Measurements from ENCODE around the gene CRY1.
A peak's percentile ranks its signal among the peaks of the same experiment; 100 is the strongest.
"Not testable (repeated sequence)": the region's sequence is repeated elsewhere in the genome, so short reads cannot be mapped to it uniquely, and the experiment has no call there.

CRY1 gene

DNA sequence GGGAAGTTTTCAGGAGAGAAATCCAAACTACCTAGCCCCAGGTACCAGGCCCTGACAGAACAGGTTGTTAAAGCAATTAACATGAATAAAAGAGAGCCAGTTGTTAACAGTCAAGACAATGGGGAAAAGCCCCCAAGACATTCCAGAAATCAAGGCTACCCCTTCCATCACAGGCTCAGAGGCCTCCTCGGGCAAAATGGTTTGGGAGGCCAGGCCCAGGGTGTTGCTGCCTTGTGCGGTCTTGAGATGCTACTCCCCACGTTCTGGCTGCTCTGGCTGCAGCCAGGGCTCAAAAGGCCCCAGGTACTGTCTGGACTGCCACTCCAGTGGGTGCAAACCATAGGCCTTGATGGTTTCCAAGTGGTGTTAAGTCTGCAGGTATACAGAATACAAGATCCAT is 7.0 kb downstream of the CRY1 start:
- H3K9me3 ChIP-seq: no peaks in the 10 kb centered on the region
- H3K4me1 ChIP-seq: peaks cover under 1% of the 10 kb centered on the region; the same call in 1 of the 2 replicates
- TF ChIP-seq, protein P1, sequence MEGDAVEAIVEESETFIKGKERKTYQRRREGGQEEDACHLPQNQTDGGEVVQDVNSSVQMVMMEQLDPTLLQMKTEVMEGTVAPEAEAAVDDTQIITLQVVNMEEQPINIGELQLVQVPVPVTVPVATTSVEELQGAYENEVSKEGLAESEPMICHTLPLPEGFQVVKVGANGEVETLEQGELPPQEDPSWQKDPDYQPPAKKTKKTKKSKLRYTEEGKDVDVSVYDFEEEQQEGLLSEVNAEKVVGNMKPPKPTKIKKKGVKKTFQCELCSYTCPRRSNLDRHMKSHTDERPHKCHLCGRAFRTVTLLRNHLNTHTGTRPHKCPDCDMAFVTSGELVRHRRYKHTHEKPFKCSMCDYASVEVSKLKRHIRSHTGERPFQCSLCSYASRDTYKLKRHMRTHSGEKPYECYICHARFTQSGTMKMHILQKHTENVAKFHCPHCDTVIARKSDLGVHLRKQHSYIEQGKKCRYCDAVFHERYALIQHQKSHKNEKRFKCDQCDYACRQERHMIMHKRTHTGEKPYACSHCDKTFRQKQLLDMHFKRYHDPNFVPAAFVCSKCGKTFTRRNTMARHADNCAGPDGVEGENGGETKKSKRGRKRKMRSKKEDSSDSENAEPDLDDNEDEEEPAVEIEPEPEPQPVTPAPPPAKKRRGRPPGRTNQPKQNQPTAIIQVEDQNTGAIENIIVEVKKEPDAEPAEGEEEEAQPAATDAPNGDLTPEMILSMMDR (IDR thresholded peaks at IDR 0.05; ENCODE audit: low read depth, low read length): no peak

DNA sequence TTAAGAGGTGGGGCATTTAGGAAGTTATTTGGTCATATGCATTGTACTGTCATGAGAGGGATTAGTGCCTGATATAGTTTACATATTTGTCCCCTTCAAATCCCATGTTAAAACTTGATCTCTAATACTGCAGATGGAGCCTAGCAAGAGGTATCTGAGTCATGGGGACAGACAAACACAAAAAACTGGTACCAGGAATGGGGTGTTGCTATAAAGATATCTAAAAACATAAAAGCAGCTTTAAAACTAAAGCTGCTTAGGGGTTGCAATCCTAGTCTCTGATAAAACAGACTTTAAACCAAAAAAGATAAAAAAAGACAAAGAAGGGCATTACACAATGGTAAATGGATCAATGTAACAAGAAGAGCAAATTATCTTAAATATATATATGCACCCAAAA is 11.6 kb downstream of the CRY1 start:
- H3K9me3 ChIP-seq: no peaks in the 10 kb centered on the region
- H3K27me3 ChIP-seq: no peaks in the 10 kb centered on the region
- TF ChIP-seq, protein P1 (IDR thresholded peaks at IDR 0.05; ENCODE audit: low read depth, low read length): no peak
- no peak overlapping the region for H3K4me3 ChIP-seq (ENCODE audit: low read depth, low read length)
- no peak for DNase-seq
- H3K4me1 ChIP-seq: no peaks in the 10 kb centered on the region
- H3K36me3 ChIP-seq: no peaks in the 10 kb centered on the region

More for the DNA sequence above, 7.0 kb downstream of the CRY1 start:
- Histone ChIP-seq H3K27me3 (no peaks in the 10 kb centered on the region), H3K4me3 (ENCODE audit: low read depth, low read length) (no peak overlapping the region), H3K36me3 (no peaks in the 10 kb centered on the region)
- DNase-seq: no peak

DNA sequence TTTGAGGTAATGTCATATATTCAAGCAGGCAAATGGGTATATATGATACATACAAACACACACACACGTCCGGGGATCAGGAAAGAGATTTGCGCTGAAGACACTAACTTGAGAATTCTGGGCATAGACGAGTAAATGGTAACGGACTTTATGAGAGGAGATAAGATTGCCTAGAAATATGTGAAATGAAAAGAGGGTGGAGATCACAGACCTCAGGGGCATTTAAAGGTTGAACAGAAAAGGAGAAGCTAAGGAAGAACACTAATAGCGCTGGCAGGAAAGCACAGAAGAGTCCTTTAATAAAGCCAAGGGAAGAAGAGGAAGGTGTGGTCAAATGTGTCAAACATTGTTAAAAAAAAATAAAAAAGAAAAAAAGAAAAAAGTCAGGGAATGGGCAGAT is 13.1 kb downstream of the CRY1 start:
- TF ChIP-seq, protein P1 (IDR thresholded peaks at IDR 0.05; ENCODE audit: low read depth, low read length): no peak
- DNase-seq: no peak
- no peaks in the 10 kb centered on the region for H3K27me3 ChIP-seq
- H3K9me3 ChIP-seq: no peaks in the 10 kb centered on the region
- no peak overlapping the region for H3K4me3 ChIP-seq (ENCODE audit: low read depth, low read length)
- no peaks in the 10 kb centered on the region for H3K4me1 ChIP-seq
- H3K36me3 ChIP-seq: no peaks in the 10 kb centered on the region

DNA sequence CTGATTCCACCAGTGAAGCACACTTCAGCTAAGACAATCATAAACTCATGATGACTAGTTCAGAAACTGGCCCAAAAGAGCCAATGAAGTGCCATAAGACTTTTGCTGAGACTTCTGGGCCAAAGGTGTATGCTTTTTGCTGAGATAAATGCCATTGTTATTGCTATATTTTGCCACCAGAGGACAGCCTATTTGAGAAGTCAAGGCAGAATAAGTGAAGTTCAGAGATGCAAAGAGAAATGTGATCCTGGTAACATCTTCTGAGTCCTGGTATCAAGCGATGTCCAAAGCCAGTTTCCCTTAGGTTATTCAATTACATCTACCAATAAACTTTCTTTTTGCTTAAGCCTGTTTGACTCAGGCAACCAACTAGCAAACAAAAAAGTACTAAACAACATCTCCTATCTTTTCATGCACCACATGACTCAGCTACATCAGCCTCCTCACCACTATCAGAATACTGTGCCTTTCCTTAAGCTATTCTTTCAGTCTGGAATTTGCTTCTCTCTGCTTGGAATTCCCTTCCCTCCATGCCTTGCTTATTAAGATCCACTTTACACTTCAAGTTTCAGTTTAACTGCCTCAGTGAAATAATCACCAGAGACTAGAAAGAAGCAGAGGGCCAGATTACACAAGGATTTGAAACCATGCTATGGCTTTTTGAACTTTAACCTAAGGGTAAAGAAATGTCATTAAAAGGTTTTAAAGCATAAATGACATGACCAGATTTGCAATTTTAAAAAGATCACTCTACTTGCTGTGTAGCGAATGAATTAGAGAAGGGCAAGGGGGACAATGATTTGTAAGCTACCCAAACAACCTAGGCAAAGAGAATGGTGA is 14.0 kb downstream of the CRY1 start:
- Histone ChIP-seq H3K4me3 (ENCODE audit: low read depth, low read length) (no peak overlapping the region), H3K36me3 (no peaks in the 10 kb centered on the region), H3K9me3 (no peaks in the 10 kb centered on the region), H3K27me3 (no peaks in the 10 kb centered on the region), H3K4me1 (no peaks in the 10 kb centered on the region)
- TF ChIP-seq, protein P1 (IDR thresholded peaks at IDR 0.05; ENCODE audit: low read depth, low read length): peak; percentile 67
- DNase-seq: no peak

DNA sequence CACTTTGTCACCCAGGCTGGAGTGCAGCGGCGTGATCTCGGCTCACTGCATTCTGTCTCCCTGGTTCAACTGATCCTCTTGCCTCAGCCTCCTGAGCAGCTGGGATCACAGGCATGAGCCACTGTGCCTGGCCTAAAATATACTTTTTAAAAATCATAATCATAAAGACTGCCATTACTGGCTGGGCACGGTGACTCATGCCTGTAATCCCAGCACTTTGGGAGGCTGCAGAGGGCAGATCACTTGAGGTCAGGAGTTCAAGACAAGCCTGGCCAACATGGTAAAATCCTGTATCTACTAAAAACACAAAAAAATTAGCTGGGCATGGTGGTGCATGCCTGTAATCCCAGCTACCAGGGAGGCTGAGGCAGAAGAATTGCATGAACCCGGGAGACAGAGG is 20.1 kb downstream of the CRY1 start:
- not testable (repeated sequence) for H3K4me3 ChIP-seq (ENCODE audit: low read depth, low read length); H3K36me3 ChIP-seq; H3K4me1 ChIP-seq; H3K27me3 ChIP-seq; H3K9me3 ChIP-seq; DNase-seq

DNA sequence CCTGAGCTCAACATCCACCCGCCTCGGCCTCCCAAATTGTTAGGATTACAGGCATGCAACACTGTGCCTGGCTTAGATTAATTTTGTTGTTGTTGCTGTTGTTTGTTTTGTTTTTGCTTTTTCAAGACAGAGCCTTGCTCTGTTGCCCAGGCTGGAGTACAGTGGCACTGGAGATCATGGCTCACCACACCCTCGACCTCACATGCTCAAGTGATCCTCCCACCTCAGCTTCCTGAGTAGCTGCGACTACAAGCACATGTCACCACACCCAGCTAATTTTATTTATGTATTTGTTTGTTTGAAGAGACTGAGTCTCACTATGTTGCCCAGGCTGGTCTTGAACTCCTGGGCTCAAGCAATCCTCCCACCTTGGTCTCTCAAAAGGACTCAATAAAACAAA is 26.7 kb downstream of the CRY1 start:
- no peak for DNase-seq
- H3K9me3 ChIP-seq: no peaks in the 10 kb centered on the region
- H3K4me1 ChIP-seq: no peaks in the 10 kb centered on the region
- no peaks in the 10 kb centered on the region for H3K27me3 ChIP-seq
- H3K36me3 ChIP-seq: no peaks in the 10 kb centered on the region
- H3K4me3 ChIP-seq (ENCODE audit: low read depth, low read length): no peak overlapping the region
- TF ChIP-seq, protein P1 (IDR thresholded peaks at IDR 0.05; ENCODE audit: low read depth, low read length): no peak

All from BE2C (cell line).